K562 (cell line): ENCODE data around the gene IGFL1. TPM values are rescaled to one million over a fixed set of nuclear protein-coding genes. Genes with fewer than 3 reads are reported as not detected.
"Not testable (repeated sequence)": the region's sequence is repeated elsewhere in the genome, so short reads cannot be mapped to it uniquely, and the experiment has no call there.

ENCODE experiments used
- ATAC-seq: fragments of 200-7000 bp; cut with Tn5 transposase; 3 replicates; pipeline ENCODE4 v1.9.1; 2020; ENCODE audit warnings: moderate library complexity
- BruUV-seq: library from RNA; stranded (reverse); fragments of 400-500 nt; replicated peaks from 2 replicates; lab custom pipeline; 2021; lab: Mats Ljungman, UMichigan
- CTCF ChIA-PET: fragments of 300-600 bp; formaldehyde crosslinking; extraction: SDS; loops from one replicate; lab custom pipeline; 2021; ENCODE audit warnings: low intra/inter-chr PET ratio; lab: Yijun Ruan, JAX
- POLR2A ChIA-PET: fragments of 300-600, 350-650 bp; sonication (Branson Sonifier 250); formaldehyde crosslinking; extraction: SDS; loops from one replicate; lab custom pipeline; 2021; ENCODE audit warnings: antibody characterized with exemption, inconsistent platforms; lab: Yijun Ruan, JAX
- DNase-seq, 4 experiments: peaks; one replicate each; pipeline versions ENCODE4 v3.0.0 to v3.0.0-alpha.2; 2011 to 2018; ENCODE audit warnings: low spot score in 3 of 4, mixed read lengths in 3 of 4; ENCODE audit errors: extremely low read depth in 1 of 4
- FAIRE-seq: peaks from 2 replicates; lab custom pipeline; 2011; peaks lifted over from hg19 to GRCh38; lab: Jason Lieb, UNC
- H2AFZ ChIP-seq: 2 replicates; pipeline ENCODE4 v1.6.0; 2011; ENCODE audit warnings: low read depth, low read length, control low read depth, inconsistent platforms
- H3K27ac ChIP-seq: fragments of 200-600 bp; 3 replicates; pipeline ENCODE4 v1.8.0; 2011; ENCODE audit warnings: low read depth, mild to moderate bottlenecking, control low read depth, inconsistent platforms, low read length, moderate library complexity, mixed read lengths; ENCODE audit errors: extremely low read depth
- H3K27me3 ChIP-seq, 2 experiments: fragments of 300-600 bp in 1 of 2; 2 replicates in 1 of 2; 3 replicates in 1 of 2; pipeline versions ENCODE4 v1.6.0 to v1.8.0; 2011; ENCODE audit warnings: inconsistent platforms in 2 of 2, low read length in 2 of 2, mild to moderate bottlenecking in 1 of 2, mixed read lengths in 1 of 2, moderate library complexity in 1 of 2; ENCODE audit not compliant: control insufficient read depth in 2 of 2, insufficient read depth in 2 of 2
- H3K36me3 ChIP-seq: fragments of 300-600 bp; 3 replicates; pipeline ENCODE4 v1.8.0; 2011; ENCODE audit warnings: mild to moderate bottlenecking, low read length, inconsistent platforms; ENCODE audit not compliant: control insufficient read depth, insufficient read depth
- H3K4me1 ChIP-seq, 2 experiments: fragments of 200-600 bp in 1 of 2; replicated peaks in 1 of 2; 2 replicates in 1 of 2; 3 replicates in 1 of 2; pipeline versions ENCODE4 v1.5.1 to v1.8.0; 2011; ENCODE audit warnings: inconsistent platforms in 2 of 2, low read length in 2 of 2, mild to moderate bottlenecking in 1 of 2, mixed read lengths in 1 of 2, moderate library complexity in 1 of 2; ENCODE audit not compliant: control insufficient read depth in 2 of 2, insufficient read depth in 2 of 2
- H3K4me2 ChIP-seq: 2 replicates; pipeline ENCODE4 v1.6.1; 2011; ENCODE audit warnings: low read length, control low read depth, inconsistent platforms, mixed read lengths; ENCODE audit not compliant: insufficient read depth
- H3K4me3 ChIP-seq: fragments of 200-600 bp; sonication (generic), shearing (Covaris generic); 2 replicates; pipeline ENCODE4 v1.5.1; 2016; ENCODE audit warnings: control low read depth, inconsistent platforms
- H3K79me2 ChIP-seq: fragments of 200-600 bp; 3 replicates; pipeline ENCODE4 v1.8.0; 2011; ENCODE audit warnings: low read length, inconsistent platforms; ENCODE audit not compliant: control insufficient read depth, insufficient read depth
- H3K9ac ChIP-seq, 2 experiments: 2 replicates each; pipeline versions ENCODE4 v1.6.0 to v1.6.1; 2011; ENCODE audit warnings: low read depth in 2 of 2, low read length in 2 of 2, control low read depth in 1 of 2, inconsistent platforms in 1 of 2, mild to moderate bottlenecking in 1 of 2, mixed read lengths in 1 of 2; ENCODE audit not compliant: insufficient read depth in 1 of 2
- H3K9me1 ChIP-seq: one replicate; pipeline ENCODE4 v1.6.0; 2011; ENCODE audit warnings: inconsistent platforms, mild to moderate bottlenecking, low read length, moderate library complexity; ENCODE audit not compliant: control insufficient read depth, insufficient read depth
- H3K9me3 ChIP-seq: replicated peaks from 2 replicates; pipeline ENCODE4 v1.5.1; 2011; ENCODE audit warnings: low read depth, low read length, inconsistent platforms; ENCODE audit not compliant: control insufficient read depth, insufficient read depth
- H4K20me1 ChIP-seq: replicated peaks from 2 replicates; pipeline ENCODE4 v1.6.1; 2011; ENCODE audit warnings: low read length, inconsistent platforms, mixed read lengths; ENCODE audit not compliant: control insufficient read depth, insufficient read depth
- DEAF1 ChIP-seq: fragments of 450-650 bp; formaldehyde crosslinking; IDR thresholded peaks from 2 replicates; pipeline ENCODE4 v1.4.0; 2020; ENCODE audit warnings: mild to moderate bottlenecking, moderate library complexity
- FOXA3 ChIP-seq, 2 experiments: fragments of 450-650 bp in 1 of 2; sonication (generic) in 1 of 2; formaldehyde crosslinking; IDR thresholded peaks in 1 of 2; conservative IDR thresholded peaks in 1 of 2; 2 replicates each; pipeline versions ENCODE4 v1.4.0 to v1.8.0; 2020 to 2022; ENCODE audit warnings: mild to moderate bottlenecking in 2 of 2, missing genetic modification reagents in 1 of 2
- ZNF175 ChIP-seq: fragments of 200-800 bp; sonication (Bioruptor generic); IDR thresholded peaks from 2 replicates; pipeline ENCODE4 v1.6.1; 2016; ENCODE audit warnings: low read depth, mild to moderate bottlenecking, missing genetic modification characterization, missing compliant biosample characterization
- ZNF3 ChIP-seq: fragments of 250-450 bp; sonication (Bioruptor Pico); IDR thresholded peaks from 2 replicates; pipeline ENCODE4 v1.5.0; 2021; ENCODE audit warnings: mild to moderate bottlenecking, moderate library complexity
- ZNF551 ChIP-seq: fragments of 250-450 bp; sonication (Bioruptor Pico); IDR thresholded peaks from 2 replicates; pipeline ENCODE4 v1.5.0; 2021; ENCODE audit warnings: mild to moderate bottlenecking, moderate library complexity
- WGBS: fragments of 100-300 bp; shearing (Covaris generic); methylation state at CpG from one replicate; pipeline ENCODE4 v1.1.6; 2016; ENCODE audit warnings: low coverage, mixed read lengths; ENCODE audit not compliant: insufficient coverage; ENCODE audit errors: missing lambda C conversion rate; 5-methylcytosine and 5-hydroxymethylcytosine counted together
- in situ Hi-C: fragments of 300-500 bp; cut with MboI; formaldehyde crosslinking; loops from 4 replicates; pipeline ENCODE4 v1.15.0; 2018; ENCODE audit warnings: inconsistent platforms, mixed read lengths
- intact Hi-C: fragments of 100-400 bp; cut with micrococcal nuclease; formaldehyde crosslinking; loops from 2 replicates; pipeline ENCODE4 v1.14.2; 2022
- polyA plus RNA-seq, 8 experiments: library from polyadenylated mRNA; depleted of rRNA in 4 of 8; stranded (reverse) in 5 of 8; unstranded in 3 of 8; fragments of >200 nt; fragmentation: Nextera tagmentation in 2 of 8; fragmentation: Illumina TruSeq in 1 of 8; extraction: Ambion mirVana in 2 of 8; extraction: Trizol in 1 of 8; gene quantifications; 2 replicates each; pipeline versions ENCODE4 v1.2.1 to v1.2.3, GENCODE V29; 2011 to 2014; ENCODE audit warnings: inconsistent platforms in 1 of 8, missing spikeins in 1 of 8
- total RNA-seq, 7 experiments: library from RNA; depleted of rRNA in 6 of 7; stranded (reverse); fragments of >200 nt in 6 of 7; fragmentation: Illumina TruSeq in 2 of 7; extraction: Trizol in 2 of 7; gene quantifications; 2 replicates each; pipeline versions ENCODE4 v1.2.1 to v1.2.3, GENCODE V29; 2011 to 2021; ENCODE audit warnings: low replicate concordance in 1 of 7

IGFL1 gene
- total and polyA plus RNA-seq, 9 of the 15 experiments (the other 6 are each of a cell fraction or from before 2014, with no cell fraction given) = not detected

- H3K79me2 ChIP-seq, H4K20me1 ChIP-seq, BruUV-seq, ATAC-seq, H2AFZ ChIP-seq, H3K36me3 ChIP-seq, H3K9me1 ChIP-seq, H3K9ac ChIP-seq, H3K4me1 ChIP-seq, DNase-seq, FAIRE-seq, H3K9me3 ChIP-seq, in situ Hi-C loops, intact Hi-C loops, H3K4me3 ChIP-seq: not testable (repeated sequence)
- peaks cover 0 to 17% of the 10 kb centered on the region in 2 experiments; a peak in 4 of 5 replicates for H3K27me3 ChIP-seq
- H3K27ac ChIP-seq = peak overlapping the region; percentile 65; the same call in 2 of the 3 replicates
- WGBS = 35% methylated on average over 5 of the region's 5 CpGs
- H3K4me2 ChIP-seq = 0 out of 2 replicates have a peak overlapping the region, but pooled peaks have one; percentile 4
- ChIA-PET POLR2A (interaction anchor here (1.2 kb wide), 1 partner anchor 79 kb away, joined by 3 read pairs; no protein-coding TSS in a partner anchor), CTCF (interaction anchor here (0.6 to 1.0 kb wide), 2 partner anchors 114 to 350 kb away, joined by 3 to 4 read pairs; no protein-coding TSS in a partner anchor)
- TF ChIP-seq ZNF3 (CRISPR knock-in tag) = 0 out of 2 replicates have a peak, but pooled peaks have one; percentile 31
- TF ChIP-seq FOXA3 (CRISPR knock-in tag; conservative IDR thresholded peaks at IDR 0.05 in 1 of 2, IDR thresholded peaks at IDR 0.05 in 1 of 2) = peak in 1 of 2 experiments; percentile 6; a peak in 1 of 4 replicates
- peak; percentile 9; the same call in 1 of the 2 replicates for TF ChIP-seq ZNF175 (CRISPR knock-in tag)
- TF ChIP-seq ZNF551 = 0 out of 2 replicates have a peak, but pooled peaks have one; percentile 24
- TF ChIP-seq DEAF1 (CRISPR knock-in tag) = 0 out of 2 replicates have a peak, but pooled peaks have one; percentile 4
Observed at GRCh38 chr19:46192626-46192991, 36.9 kb upstream of the IGFL1 start.
